NCI-H2227 (cell line): ENCODE results near the gene HPCAL1.
A peak's percentile ranks its signal among the peaks of the same experiment; 100 is the strongest.

Experiments used
- DNase-seq: peaks from one replicate; lab custom pipeline; 2025; ENCODE audit not compliant: unreplicated experiment; lab: John Stamatoyannopoulos, UW

The HPCAL1 gene

DNA sequence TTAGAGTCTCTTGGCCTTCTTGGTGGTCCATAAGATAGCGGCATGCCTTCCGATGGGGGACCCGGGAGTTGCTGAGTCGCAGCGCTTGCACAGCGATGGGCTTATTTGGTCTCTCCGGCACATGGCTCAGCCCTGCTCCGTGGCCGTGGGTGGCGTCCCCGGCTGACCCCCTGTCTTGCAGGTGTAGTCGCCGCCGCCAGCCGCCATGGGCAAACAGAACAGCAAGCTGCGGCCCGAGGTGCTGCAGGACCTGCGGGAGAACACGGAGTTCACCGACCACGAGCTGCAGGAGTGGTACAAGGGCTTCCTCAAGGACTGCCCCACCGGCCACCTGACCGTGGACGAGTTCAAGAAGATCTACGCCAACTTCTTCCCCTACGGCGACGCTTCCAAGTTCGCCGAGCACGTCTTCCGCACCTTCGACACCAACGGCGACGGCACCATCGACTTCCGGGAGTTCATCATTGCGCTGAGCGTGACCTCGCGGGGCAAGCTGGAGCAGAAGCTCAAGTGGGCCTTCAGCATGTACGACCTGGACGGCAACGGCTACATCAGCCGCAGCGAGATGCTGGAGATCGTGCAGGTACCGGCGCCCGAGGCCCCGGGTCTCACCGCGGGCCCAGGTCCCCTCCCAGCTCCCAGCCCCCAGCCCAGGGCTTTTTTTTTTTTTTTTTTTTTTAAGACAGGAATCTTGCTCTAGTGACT, 117.0 kb downstream of the HPCAL1 start:
- no peak for DNase-seq

DNA sequence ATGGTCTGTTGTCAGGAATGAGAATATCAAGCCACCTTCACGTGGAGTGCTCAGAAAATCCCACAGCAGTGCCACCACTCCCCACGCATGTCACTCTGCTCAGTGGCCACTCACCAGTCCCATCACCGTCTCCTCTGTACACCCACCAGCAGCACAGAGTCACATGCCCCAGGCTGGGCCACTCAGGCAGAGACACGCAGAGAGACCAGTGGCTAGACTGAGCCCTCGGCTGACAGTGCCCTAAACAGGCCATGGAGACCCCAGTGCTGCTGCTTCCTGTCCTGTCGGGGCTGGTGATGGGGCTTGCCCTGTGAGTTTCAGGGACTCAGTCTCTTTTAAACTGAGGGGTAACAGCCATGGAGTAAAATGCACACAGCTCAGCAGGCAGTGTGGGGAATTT, 119.5 kb downstream of the HPCAL1 start:
- no peak for DNase-seq

DNA sequence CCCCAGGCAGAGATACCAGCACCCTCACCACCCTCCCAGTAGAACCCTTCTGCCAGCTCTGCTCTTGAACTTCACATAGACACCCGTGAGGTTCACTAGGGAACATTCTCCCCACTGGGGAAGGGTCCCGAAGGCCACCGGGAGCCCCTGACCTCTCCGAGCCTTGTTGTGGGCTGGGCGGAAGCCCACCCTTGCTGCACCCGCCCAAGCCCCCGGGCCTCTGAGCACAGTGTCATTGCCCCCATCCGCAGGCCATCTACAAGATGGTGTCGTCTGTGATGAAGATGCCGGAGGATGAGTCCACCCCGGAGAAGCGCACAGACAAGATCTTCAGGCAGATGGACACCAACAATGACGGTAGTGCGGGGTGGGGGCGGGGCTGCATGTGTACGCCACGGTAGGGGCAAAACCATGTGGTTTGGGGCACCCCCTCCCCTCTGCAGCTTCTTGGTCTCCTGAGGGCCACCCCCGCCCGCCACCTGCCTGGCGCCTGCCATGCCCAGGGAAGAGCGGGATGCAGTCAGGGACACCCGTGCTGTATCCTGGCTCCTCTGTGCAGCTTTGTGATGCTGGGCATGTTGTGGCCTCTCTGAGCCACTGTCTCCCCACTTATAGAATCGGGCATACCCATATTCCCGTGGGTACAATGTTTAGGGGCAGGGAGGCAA, 120.2 kb downstream of the HPCAL1 start:
- DNase-seq, result no peak

DNA sequence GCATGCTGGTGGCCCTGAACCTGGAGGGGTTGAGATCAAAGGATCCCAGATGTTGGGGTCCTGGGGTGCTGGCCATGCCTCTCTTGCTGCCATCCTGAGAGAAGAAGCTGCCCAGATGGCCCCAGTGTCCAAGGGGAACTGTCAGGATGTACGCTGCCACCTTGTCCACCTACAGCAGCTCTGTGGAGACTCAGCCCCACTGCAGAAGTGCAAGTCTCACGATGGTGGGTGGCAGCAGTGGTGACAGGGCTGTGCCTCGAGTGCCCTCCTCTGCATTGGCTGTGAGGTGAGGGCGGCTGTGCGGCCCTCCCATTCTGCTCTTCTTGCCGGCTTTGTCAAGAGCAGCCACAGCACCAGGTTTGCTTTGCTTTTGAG, 120.7 kb downstream of the HPCAL1 start:
- DNase-seq, result no peak

DNA sequence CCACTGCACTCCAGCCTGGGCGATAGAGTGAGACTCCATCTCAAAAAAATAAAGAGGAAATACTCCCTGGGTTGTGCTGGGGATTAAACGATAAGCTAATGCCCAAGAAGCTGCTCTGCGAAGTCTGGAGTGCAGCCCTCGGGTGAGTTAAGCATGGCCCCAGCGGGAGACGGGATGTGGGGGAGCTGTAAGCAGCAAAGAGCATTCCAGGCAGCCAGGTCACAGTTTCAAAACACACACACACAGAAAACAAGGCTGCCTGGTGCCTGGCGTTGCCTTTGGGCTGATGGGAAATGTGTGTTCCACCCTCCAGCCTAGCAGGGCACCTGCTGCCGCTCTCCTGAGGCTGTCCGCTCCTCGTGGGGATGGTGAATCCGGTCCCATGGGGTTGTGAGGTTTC, 121.3 kb downstream of the HPCAL1 start:
- no peak for DNase-seq

DNA sequence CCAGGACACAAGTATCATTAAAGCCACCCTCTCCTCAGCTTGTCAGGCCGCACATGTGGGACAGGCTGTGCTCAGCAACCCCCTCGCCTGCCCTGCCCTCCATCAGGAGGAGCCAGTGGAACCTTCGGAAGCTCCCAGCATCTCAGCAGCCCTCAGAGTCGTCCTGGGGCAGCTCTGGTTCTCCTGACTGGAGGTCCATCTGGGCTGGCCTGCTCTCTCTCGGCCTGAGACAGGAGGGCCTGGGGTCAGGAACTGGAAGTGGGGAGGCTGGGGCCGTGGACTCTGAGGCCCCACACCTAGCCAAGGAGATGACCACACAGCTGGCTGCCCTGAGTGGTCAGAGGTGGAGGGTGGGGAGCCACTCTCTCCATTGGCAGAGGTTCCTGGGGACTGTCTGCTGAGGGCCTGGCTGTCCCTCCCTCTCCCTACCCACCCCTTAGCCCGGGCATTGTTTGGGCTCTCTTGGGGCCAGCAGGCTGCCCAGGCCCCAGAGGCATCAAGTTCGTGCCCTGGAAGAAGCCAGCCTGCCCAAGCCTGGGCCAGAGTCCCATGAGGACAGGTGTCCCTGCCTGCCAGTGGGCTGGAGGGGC, 122.3 kb downstream of the HPCAL1 start:
- DNase-seq, result no peak

DNA sequence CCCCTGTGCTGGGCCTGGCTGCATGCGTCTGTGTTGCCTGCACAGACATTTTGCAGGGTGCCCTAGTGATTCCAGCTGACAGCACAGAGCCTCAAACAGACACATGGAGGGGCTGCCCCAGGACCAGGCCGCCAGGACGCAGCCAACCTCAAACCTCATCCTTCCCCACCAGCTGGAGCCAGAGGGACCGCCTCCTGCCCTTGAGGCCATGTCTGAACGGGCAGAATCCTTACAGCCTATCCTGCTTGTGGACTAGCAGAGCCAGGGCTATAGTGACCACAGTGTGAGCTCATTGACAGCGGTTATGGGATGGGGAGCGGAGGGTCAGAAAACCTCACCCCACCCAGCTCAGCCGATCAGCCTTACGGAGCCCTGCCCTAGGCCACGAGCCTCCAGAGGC, 123.0 kb downstream of the HPCAL1 start:
- DNase-seq, result no peak

DNA sequence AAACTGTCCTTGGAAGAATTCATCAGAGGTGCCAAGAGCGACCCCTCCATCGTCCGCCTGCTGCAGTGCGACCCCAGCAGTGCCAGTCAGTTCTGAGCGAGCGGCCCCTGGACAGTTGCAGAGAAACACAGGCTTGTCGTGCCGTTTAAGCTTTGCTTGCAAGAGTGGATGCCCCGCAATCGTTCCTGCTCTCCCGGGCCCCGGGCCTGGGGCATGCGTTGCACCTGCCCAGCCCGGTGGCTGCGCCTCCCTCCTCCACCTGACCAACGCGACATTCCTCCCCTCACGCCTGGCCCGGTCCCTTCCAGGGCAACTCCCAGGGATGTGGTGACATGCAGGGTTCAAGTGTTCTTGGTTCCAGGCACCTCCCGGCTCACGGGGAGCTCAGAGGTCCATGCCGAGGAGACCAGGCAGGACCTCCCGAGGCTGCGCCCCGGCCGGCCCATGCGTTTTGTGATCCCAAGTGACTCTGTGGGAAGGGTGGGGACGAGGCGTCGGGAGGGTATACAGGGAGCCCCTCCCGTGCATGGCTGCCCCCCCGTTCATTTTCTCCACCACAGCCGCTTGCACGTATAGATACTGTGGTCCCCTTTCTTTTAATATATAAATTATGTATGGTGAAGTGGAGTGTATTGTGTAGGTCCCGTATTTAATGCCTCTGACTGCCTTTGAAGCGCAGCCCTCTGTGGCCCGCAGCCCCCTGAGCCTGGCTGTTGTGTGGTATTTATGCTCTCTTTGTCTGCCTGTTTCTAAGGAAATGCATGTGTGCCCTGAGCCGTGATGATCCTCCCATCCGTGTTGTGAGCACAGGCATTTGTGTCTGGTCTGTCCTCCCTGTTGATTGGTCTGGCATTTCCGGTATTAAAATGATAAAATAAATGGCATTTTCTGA, 124.3 kb downstream of the HPCAL1 start:
- no peak for DNase-seq

DNA sequence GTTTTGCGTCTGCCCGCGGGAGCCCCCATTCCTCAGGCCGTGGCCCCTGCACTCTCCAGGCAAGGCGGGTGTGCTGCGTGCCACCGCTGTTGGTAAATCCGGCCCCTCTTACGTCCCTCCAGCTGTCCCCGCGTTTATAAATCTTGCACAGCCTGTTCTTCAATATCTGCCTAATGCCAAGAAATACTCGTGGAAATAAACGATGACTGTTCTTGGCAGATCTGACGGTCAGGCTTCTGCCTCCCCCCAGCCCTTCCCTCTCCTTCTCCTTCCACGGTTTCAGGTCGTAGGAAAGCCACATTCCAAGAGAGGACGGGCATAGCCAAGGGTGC, 124.9 kb downstream of the HPCAL1 start:
- DNase-seq, result no peak

DNA sequence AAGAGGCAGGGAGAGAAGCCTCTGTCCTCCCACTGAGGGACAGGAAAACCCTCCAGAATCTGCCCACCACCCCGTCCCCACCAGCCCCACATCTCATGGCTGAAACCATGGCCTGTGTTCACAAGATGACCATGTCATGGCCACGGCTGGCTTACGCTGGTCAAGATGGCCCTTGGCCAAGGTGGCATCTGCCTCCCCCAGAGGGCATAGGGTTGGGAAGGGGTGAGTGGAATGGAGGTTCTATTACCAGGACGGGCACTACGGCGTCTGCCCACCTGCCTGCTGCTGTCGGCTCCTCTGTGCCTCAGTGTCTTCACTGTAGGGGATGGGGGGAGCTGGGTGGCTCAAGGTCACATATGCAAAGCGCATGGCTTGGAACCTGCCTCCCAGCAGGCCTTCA, 125.7 kb downstream of the HPCAL1 start:
- no peak for DNase-seq

DNA sequence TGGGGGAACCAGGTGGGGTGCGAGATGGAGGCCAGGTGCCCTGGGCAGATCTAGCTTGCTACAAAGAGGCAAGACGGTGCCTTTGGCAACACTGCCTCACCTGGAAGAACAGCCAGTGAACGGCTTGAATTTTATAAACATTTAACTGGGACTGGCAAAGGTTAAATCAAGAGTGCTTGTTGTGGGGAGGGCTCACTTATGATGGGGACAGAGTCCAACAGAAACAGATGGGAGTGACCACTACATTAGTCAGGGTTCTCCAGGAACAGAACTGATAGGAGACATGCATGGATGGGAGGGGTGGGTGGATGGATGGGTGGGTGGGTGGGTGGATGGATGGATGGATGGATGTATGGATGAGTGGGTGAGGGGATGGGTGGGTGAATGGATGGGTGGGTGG, 126.2 kb downstream of the HPCAL1 start:
- DNase-seq, result no peak

DNA sequence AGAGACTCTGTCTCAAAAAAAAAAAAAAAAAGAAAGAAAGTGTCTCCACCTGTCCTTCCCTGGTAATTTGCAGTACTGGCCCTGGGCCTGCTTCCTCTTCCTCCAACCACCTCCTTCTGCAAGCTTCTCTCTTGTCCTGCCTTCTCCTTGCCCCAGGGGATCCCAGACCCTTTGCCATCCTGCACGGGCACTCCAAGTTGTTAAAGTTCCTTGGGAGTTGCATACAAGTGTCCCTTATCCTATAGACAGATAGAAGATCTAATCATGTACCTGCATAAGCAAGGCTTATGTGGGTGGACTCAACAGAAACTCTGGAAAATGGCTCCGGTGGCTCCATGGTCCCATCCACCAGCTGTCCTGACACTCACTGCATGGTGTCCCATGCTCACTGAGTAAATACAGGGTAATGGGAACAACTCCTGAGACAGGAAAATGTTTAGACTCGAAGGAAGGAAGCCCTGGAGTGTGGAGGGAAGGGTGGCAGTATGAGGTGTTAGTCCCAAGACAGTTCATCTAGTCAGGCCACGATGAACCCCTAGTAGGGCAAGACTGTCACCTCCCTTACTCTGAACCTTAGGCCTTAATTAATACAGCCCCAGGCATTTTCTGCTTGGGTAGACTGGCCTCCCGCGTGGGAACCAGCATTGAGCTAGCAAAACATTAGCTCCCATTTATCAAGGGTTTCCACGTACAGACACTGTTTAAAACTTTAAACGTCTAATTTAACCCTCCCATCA, 128.3 kb downstream of the HPCAL1 start:
- no peak for DNase-seq

DNA sequence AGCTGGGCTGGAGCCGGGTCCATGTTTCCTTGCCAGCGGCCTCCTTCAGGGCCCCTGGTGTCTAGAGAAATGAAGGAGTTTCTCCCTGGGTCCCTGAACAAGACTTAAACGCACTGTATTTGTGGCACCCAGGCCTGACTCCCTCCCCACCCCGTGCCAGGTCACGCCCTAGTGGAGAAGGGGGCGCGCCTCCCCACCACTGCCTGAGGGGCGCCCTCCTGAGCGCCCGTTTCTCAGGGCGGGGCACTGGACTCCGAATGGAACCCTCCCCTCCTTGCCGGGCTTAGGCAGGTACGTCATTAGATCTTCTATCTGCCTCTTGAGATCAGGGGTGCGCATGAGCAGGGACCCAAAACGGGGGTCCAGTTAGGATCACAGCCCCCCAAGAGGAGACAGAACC, 129.1 kb downstream of the HPCAL1 start:
- no peak for DNase-seq

DNA sequence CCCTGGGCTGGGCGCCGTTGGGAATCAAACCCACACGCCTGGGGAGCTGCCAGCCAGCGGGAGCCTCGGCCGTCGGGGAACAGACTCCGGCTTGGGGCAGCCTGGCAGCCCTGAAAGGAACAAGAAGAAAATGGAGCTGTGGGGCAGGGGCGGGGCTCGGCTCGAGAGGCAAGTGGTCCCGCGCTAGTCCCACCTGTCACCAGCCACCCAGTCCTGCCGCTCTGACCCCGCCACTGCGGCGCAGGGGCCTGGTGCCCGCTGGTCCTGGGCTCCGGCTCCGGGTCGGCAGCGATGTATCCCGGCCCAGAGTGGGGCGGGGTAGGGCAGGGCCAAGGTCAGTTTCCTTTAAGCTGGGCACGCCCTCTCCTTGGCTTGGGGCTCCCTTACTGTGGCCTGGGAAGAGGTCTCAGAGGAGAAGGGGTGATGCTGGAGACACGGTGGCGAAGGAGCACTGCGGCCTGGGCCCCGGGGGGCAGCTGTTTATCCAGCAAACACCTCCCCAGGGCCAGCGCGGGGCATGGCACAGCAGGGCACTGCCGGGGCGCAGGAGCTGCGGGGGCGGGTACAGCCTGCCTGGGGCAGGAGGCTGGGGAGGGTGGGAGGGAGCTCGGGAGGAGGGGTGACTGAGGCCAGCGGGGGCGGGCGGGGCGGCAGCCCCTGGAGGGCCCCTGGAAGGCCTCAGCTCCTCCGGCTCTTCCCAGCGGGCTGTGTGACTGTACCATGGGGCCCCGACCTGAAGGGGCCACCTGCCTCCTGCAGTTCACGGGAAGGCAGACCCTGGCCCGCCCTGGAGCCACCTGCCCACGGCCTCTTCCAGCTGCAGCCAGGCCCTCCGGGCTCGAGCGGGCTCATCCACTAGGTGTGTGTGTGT, 129.8 kb downstream of the HPCAL1 start:
- DNase-seq, result no peak

DNA sequence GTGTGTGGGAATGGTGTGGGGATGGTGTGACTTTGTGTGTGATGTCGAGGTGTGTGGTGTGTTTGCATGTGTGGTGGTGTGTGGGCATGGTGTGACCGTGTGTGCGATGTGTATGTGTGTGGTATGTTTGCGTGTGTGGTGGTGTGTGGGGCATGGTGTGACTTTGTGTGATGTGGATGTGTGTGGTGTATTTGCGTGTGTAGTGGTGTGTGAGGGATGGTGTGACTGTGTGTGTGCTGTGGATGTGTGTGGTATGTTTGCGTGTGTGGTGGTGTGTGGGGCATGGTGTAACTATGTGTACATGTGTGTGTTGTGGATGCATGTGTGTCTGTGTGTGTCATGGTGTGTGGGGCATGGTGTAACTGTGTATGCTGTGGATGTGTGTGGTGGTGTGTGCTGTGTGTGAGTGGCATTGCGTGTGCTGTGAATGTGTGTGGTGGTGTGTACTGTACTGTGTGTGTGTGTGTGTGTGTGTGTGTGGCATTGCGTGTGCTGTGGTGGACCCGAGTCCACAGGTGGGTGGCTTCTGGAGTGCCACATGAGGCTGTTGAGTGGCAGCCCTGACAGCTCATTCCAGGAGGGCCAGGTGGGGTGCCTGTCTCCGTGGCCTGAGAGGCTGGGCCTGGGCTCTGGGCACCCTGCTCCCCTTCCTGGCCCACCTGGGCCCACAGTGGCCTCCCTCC, 130.7 kb downstream of the HPCAL1 start:
- DNase-seq, result no peak

DNA sequence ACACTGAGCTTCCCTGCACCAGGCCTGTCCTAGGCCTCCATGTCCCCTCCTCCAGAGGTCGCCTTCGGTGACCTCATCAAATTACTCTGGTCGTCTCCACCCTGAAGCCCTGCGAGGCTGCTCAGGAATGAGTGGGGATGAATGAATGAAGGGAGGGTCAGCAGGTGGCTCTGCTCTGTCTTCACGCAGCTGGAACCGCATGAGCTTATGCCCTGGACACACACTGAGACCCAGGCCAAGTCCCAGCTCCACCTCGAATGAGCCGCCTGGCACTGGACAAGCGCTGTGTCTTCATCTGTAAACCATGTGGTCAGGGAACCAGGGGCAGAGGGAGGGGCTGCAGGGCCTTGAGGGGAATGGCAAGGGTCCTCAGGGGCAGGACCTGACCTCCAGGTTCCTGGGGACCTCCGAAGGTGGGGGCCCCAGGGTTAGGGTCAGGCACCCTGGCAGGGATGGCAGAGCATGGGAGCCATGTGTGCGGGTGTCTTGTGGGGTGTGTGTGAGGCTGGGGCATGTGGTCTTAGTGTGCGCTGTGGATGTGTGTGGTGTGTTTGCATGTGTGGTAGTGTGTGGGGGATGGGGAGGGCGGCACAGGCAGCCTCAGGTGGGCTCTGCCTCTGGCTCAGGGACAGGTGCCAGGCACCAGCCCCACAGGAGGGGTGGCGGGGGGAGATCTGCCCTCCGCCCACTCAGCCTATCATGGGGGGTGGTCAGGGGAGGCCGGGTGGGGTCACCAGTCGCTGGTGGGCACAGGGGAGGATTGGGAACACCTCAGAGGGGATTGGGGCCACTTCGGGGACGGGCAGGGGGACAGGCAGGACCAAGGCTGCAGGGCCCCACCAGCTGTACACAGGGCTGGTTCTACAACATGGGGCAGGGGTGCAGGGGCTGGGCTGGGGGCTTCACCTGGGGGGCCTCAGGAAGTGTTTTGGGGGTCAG, 131.5 kb downstream of the HPCAL1 start:
- DNase-seq, result no peak

DNA sequence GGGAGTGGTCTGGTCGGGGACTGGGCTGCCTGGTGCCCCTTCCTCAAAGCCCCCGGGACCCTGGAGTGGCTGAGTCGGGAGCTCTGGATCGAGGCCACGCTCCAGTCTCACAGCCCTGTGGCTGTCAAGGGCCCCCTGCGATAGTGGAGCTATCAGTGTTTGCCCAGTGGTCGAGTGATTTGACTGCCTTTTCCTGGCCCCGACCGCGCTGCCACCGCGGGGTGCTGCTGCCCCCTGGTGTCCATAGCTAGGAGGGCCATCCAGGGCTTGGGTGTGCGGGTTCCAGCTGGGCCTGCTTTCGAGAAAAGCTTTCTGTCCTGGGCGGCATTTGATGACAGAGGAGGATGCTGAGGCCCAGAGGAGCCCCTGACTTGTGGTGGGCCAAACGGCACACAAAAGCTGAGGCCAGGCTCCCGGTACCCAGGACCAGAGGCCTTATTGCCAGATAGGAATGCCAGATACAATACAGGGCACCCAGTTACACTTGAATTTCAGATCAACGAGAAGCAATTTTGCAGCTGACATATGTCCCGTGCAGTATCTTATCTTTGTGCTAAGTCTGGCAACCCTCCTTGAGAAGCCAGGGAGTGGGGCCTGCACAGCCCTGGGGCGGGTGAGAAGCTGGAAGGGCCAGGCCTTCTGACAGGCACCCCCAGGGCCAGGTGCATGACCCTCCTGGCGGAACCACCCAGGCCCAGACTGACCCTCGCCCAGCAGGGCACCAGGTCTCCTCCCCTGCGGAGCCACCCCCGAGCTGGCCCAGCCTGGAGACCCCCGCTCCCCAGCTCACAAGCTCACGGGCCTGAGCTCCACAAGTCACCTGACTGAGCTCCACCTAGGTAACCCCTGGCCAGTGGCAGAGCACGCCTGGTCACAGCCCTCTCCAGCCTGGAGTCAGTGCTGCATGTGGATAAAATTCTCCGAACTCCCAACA, 132.4 kb downstream of the HPCAL1 start:
- peak; percentile 89 for DNase-seq
